ENCODE results near the gene ADAMTSL2. TPM values are rescaled to one million over a fixed set of nuclear protein-coding genes. Genes with fewer than 3 reads are reported as not detected.
A peak's percentile ranks its signal among the peaks of the same experiment; 100 is the strongest.

ADAMTSL2 gene
- total RNA-seq, 1 donor from 2014 or later, result 4.7 TPM

DNA sequence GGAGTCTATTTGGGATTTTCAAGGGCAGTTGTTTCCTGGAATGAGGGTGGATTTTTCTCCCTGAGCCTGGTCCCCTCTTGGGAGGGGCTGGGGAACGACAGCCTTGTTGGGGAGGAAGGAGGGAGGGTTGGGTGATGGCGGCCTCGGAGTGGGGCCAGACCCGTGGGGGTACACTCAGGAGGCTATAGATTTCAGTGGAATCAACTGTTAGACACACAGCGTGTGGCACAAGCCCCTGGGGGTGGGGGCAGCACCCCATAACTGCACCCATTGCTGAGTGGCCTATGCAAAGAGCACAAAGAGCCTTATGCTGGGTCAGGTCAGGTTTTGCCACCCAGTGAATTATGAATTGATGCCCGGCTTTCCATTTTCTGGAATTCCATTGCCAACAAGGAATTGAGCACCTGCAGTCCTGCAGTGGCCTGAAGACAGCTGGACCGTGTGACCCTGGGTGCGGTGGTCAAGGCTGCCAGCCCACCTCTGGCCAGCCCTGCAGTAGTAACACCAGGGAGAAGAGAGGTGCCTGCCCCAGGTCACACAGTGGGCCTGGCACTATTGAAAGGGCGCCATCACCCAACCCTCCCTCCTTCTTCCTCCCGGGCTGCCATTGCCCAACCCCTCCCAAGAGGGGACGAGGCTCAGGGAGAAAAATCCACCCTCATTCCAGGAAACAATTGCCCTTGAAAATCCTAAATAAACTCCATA lies 18.1 kb upstream of the ADAMTSL2 start:
- no peak for DNase-seq (ENCODE audit: low read depth)

DNA sequence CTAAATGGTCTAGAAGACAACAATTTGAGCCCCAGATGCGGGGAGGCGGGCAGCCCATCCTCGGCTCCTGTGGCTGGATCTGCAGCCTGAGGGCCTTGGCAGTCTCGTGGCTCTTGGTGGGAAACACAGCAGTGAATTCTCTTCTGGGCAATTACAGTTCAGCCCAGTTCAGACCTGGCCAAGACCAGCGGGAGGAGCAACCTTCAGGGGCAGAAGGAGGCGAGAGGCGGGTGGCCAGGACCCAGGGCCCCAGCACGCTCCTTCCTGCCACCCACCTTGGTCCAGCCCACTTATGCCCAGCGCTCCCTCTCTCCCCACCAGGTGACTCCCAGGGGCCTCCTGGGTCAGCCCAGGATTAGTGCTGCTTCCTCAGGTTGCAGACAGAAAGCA lies 17.5 kb upstream of the ADAMTSL2 start:
- DNase-seq (ENCODE audit: low read depth), result no peak

DNA sequence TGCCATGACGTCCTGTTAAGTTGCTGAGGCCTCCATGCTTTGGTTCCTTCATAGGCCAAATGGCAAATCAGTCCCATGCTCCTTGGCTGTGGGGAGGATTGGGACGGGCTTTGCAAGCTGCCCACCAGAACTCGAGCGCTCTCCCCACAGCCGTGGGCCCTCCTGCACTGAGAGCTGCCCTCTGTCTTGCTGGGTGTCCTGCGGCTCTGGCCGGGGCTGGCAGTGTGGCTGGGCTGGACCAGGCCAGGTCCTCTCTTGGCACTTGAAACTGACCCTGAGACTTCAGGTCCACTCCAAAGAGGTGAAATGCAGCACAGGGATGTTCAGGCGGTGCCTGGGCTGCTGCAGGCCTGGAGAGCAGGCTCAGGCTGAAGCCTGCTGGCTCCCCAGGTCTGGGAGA lies 16.8 kb upstream of the ADAMTSL2 start:
- DNase-seq (ENCODE audit: low read depth), result no peak

DNA sequence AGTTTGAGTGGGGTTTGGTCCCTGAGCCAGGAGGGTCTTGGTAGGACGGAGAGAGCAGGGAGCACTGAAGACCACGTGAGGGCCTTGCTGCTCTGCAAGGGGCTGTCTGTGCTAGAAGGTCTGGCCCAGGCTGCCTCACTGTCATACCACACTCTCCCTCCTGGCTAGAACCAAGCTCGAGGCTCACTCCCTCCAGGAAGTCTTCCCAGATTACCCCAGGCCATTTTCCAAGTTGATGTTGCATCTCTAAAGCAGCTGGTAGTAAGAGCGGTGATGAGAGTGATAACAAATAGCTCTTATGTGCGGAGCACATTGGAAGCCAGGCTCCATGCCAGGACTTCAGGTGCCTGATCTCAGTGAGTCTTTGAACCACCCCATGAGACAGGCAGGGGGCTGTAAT lies 16.3 kb upstream of the ADAMTSL2 start:
- DNase-seq (ENCODE audit: low read depth), result no peak

DNA sequence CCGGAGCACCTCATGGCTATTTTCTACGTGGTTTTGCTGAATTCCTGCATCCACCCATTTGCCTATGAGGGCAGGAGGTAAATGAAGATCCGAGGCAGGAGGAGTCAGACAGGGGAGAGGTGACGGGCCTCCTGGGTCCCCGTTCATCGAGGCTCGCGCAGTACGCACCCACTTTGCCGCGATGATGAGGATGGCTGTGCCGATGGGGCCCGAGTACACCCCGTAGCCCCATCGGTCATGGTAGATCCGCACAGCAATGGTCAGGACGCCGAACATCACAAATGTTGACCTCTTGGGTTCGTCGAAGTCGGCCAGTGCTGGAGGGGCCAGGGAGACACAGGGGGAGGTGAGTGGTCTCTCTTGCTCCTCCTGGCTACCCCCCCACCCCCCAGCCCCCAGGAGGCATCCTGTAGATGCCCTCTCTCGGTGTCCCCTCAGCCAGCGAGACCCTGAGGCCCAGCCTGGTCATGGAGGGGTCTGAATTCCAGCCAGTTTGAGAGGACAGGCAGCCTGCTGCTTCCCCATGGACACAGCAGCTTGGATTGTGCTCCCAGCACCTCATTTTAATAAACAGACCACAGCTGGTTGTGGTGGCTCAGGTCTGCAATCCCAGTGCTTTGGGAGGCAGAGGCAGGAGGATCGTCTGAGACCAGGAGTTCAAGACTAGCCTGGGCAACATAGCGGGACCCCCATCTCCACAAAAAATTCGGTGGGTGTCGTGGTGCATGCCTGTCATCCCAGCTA lies 15.6 kb upstream of the ADAMTSL2 start:
- no peak for DNase-seq (ENCODE audit: low read depth)

DNA sequence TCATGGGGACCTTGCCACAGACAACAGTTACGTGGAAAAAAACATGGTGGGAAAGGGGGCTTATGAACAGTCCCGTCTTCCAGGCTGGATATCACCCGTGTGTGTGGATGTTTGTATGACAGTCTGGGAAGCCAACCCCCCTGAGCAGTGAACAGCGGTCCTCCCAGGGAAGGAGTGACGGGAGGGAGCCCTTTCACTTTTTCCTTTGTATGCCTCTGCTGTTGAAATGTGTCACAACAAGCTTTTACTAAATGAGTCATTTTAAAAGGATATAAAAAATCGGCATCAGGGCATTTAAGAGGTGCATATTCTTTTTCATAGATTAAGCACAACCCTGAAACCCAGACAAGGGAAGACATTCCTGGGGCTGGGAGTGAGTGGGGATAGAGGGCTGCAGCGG lies 14.8 kb upstream of the ADAMTSL2 start:
- no peak for DNase-seq (ENCODE audit: low read depth)

DNA sequence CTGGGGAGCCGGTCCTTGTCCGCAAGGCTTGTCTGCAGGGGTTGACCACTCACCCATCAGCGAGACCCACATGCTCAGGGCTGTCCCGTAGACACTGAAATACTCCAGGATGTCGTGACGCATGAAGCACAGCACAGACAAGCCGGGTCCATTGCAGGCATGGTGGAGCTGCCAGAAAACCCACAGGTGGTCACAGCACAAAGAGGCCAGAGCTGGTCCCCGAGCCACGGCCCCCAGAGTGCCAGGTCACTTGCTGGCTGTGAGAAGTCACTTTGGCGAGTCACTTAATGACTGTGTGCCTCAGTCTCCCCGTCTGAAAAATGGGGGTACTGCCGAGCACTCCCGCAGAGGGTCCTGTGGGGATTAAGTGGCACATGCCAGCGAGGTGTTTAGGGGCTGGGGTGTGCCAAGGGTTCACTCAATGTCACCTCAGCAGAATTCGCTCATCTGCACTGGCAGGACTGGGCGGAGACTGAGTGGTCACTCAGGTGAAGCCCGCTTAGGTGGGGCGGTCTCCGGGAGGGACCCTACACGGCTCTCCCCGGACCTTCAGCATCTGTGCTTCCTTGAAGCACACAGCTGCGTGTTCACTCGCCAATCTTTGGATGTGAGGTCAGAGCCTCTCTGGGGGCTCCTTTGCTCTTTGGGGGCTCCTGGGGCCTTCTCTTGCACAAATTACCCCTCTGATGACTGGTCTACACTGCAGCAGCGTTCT lies 14.2 kb upstream of the ADAMTSL2 start:
- no peak for DNase-seq (ENCODE audit: low read depth)

DNA sequence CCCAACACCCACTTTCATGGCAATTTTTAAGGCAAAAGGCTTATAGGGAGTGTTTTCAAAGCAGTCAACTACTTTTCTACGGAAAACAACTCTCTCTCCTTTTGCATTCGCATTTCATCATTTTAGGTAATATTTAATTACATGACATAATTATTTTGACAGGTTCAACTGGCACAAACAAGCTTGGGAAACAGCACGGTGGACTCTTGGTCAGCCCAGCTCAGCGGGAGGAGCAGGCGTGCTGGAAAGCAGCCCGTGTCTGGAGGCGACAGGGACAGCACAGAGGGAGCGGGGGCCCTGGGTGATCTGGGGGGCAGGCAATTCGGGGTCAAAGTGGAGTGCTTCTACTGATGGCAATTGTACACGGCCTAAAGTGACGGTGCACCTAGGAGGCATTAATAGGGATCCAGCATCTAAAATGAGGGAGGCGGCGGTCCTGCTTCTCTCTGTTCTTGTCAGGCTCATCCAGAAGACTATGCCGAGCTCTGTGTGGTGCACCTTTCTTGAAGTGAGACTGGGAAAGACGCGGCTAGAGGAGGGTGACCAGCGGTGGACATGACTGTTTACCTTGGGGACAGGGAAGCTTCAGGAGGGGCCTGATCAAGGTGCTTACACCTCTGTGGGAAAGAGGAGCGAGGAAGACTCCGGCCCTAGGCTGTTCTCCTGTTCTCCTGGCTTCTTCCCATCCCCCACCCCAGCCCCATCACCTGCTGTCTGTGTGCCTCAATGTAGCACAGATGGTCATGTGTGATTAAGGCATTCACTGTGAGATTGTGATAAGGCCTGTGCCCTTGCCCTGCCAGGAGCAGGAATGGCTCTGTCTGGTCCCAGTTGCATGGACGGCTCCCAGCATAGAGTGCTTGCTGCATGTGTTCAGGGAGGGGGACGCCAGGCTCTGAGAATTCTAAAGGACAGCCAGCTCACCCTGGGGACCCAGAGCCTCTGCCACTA lies 13.1 kb upstream of the ADAMTSL2 start:
- DNase-seq (ENCODE audit: low read depth), result no peak

DNA sequence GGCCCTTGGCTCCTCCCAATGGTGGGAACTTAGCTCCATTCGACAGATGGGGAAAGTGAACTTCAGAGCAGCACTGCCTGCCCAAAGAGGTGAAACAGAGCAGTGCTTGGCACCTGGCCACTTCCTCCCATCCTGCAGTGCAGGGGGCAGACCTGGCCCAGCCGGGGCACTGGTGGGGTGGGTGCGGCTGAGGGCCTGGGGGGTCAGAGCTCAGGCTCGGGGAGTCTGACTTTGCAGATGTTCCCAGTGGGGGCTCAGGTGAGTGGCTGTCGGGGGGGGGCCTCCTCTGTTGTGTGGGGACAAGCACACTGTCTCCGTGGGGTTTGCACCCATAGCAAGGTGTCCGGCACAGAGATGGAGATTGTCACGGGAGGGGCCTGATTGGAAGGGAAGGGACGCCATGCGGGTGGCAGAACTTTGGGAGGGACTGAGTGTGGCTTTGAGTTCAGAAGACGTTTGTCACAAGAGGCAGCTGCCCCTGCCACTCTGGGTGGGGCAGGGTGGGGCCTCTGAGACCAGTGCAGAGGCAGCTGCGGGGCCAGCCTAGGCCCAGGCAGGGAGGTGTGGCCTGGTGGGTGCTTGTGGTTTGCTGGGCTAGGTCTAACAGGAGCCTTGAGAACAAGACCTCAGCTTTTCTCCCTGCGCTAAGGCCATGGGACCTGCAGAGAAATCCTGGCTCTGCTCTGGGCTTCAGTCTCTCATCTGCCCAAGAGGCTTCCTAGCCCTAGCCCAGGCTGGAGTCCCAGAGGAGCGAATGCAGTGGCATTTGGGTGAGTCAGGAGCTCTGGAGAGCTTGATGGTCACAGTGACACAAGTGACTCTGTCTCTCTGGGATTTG lies 12.2 kb upstream of the ADAMTSL2 start:
- DNase-seq (ENCODE audit: low read depth), result peak; percentile 96

DNA sequence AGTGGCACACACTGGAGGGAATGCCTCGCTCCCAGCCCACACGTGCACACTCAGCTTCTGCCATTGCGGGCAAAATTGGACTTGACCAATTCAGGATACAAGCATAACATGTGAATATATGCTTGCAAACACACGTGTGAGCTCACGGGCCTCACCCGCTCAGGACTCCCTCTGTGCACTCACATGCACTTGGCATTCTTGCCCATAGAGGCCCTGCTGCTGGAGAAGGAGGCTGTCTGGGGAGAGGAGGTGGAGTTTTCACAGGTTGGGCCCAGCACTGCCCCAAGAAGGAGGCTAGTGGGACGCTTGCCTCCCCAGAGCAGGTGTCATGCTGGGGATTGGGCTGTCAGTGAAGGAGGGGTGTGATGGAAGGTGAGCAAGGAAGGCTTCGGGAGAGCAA lies 11.4 kb upstream of the ADAMTSL2 start:
- DNase-seq (ENCODE audit: low read depth), result peak; percentile 69

DNA sequence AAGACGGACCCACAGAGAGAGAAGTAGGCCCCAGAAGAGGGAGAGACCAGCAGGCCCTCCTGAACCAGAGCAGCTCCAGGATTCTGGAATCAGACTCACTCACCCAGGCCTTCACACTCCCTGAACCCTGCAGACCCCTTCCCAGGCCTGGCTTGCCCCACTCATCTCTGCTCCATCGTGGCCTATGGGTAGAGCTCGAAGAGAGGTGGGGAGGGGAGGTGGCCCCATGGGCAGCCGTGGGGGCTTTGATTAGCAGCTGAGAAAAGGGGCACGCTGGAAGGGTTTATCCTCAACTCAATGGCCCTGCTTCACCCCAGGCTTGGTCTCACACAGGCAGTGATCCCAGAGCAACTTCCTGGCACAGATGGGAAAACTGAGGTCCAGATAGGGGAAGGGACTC lies 10.4 kb upstream of the ADAMTSL2 start:
- DNase-seq (ENCODE audit: low read depth), result no peak

DNA sequence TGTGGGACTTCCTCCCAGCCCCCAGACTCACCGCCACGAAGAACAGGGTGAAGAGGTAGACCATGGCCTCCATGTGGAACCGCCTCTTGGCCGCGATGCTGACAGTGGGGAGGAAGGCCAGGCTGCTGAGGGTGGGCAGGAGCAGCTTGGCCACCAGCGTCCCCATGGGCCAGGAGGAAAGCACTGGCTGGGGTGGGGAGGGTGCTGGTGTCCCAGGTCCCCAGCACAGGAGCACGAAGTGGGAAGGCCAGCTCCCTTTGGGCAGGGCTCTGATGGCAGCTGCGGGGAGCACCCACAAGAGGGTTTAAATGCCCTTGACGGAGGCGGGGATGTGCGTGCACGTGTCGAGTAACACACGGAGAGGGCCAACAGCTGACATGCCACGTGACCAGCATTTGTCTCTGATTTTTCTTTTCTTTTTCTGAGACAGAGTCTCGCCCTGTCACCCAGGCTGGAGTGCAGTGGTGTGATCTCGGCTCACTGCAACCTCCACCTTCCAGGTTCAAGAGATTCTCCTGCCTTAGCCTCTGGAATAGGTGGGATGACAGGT lies 9.8 kb upstream of the ADAMTSL2 start, which contains the start of gene MYMK:
MYMK (minus strand) TSS at position 281 of the 550 bp plus-strand sequence; CDS start at position 166, 115 bp downstream.
- DNase-seq (ENCODE audit: low read depth), result peak; percentile 91

DNA sequence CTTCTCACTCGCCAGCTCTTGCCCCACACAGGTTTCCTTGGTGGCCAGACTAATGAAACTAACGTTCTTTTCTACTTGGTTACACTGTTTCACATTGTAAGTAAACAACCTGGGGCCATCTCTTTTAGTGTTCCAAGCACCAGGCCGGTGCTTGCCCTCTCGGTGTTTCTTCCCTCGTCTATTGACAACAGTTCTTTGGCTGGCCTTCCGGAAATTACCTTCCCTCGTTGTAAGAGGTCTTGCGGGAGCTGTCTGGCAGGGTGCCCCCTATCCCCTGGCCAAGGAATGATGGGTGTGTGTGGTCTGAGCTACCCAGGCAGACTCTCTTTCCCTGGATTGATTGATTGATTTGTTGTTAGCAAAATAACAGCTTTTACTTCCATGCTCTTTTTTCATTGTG lies 8.8 kb upstream of the ADAMTSL2 start:
- no peak for DNase-seq (ENCODE audit: low read depth)

DNA sequence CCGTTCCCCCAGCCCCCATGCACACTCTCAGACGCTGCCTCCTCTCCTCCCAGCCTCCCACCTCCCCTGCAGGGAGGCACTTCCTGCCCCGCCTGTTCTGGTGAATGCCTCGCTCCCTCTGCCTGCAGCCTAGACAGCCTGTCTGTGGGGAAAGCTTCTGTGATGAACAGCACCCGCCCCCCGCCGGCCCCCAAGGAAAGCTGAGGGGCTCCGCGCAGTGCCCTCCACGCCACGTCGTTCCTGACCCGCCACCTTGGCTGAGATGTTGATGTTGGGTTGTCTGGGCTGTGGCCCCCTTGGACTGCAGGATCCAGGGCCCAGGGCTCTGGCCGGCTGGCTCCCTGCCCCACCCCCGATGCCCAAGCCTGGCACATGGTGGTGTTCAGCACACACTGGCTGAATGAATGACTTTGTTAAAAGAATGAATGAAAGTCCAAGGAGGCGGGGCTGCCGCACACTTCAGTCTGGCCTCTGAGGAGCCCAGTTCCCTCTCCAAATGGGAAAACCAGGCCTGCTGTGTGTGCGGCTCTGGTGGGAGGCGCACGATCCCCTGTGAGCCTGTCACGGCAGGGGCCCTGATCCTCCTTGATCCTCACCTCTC lies 7.7 kb upstream of the ADAMTSL2 start:
- no peak for DNase-seq (ENCODE audit: low read depth)

DNA sequence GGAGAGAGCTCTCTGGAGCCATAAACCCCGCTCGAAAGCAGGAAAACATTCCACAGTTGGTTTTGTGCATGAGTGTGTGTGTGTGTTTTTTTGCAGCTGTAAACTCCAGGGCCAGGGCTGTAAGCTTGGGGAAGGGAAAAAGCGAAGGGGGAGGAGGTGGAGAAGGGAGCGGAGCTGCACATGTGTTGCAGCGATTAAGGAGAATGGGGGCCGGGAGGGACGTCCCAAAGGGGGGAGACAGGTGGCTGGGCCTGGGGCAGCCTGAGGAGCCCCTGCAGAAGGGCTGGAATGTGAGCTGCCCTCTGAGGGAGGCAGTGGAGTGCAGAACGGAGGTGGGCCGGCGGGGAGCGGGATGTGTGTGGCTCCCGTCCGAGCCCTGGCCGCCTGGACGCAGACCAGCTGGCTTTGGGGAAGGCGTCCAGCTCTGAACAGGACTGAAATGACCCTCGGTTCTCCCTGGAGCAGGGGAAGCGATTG lies 7.0 kb upstream of the ADAMTSL2 start:
- peak; percentile 30 for DNase-seq (ENCODE audit: low read depth)

DNA sequence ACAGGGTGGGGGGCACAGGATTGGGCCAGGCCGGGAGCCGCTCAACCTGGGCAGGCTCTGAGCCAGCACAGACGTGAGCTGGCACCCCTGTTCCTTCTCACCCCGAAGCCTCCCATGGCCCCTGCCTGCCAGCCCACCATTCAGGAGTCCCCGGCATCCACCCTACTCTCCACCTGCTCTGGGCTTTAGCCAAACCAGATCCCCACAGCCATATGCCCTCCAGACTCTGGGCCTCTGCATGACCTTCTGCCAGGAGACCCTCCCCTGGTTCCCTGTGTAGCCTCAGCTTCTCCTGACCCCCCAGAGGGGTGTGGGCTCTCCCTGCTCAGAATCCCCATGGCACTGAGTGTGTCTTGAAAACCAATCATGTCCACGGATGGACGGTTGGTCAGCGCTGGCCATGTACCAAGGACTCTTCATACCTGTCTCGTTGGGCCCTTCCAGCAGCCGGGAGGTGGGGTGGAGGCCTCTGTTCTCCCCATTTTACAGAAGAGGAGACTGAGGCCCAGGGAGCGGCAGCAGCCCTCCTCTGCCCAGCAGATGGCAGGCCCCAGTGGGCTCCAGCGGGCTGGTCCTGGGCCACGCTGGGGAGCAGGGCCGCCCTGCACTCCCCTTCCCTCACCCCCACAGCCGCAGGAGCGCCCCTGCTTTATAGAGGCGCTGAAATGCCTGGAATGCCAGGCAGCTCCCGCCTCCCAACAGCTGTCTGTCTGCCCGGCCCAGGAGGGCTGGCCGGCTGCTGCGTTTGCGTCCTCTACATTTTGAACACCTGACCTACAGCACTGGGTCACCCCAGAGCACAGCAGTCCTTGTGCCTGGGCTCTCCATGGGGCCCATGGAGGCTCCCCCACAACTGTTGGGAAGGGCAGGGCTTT lies 6.3 kb upstream of the ADAMTSL2 start:
- DNase-seq (ENCODE audit: low read depth), result peak; percentile 86

DNA sequence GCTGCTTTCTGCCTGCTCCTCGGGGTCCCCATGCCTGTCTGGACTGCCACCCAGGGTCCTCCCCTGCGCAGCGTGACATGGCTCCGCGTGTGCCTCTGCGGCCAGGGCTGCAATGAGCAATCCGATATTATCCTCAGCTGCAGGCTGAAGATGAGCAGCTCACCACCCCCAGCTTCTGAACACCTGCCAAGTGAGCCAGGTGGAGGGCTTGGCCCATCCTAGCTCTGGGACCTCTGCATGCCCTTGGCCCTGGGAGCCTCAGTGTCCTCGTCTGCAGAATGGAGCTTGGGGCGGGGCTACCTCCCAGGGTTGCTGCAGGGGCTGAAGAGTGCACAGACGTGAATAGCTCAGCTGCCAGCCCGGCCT lies 5.6 kb upstream of the ADAMTSL2 start:
- DNase-seq (ENCODE audit: low read depth), result peak; percentile 56

DNA sequence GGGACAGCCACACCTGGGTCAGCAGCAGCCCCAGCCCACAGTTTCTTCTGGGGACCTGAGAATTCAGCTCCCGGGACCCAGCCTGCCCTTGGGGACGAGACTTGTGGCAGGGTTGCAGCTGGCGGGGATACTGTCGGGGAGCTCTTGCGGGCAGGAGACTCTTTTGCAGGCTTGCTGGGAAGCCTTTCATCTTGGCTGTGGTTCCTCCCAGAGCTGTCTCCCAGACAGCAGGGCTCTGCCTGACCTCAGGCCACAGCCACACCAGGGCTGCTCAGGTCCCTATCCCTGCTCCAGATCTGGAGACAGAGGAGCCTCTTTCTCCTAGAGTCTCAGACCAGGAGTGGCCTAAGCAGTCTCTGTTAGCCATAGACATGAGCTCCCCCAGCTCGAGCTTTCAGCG lies 5.0 kb upstream of the ADAMTSL2 start:
- peak; percentile 46 for DNase-seq (ENCODE audit: low read depth)

All from myocyte (in vitro differentiated cells).